ENCODE data around the gene SF3A2. TPM values are rescaled to one million over a fixed set of nuclear protein-coding genes. Genes with fewer than 3 reads are reported as not detected.

The SF3A2 gene, protein sequence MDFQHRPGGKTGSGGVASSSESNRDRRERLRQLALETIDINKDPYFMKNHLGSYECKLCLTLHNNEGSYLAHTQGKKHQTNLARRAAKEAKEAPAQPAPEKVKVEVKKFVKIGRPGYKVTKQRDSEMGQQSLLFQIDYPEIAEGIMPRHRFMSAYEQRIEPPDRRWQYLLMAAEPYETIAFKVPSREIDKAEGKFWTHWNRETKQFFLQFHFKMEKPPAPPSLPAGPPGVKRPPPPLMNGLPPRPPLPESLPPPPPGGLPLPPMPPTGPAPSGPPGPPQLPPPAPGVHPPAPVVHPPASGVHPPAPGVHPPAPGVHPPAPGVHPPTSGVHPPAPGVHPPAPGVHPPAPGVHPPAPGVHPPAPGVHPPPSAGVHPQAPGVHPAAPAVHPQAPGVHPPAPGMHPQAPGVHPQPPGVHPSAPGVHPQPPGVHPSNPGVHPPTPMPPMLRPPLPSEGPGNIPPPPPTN
- 70.5 to 76.5 TPM (median 73.0 TPM) in 5 replicates for total RNA-seq (2022; extraction: Qiagen RNA extraction)

GRCh38 chr19:2236314-2237050 lies at the start of gene SF3A2, which contains the start of gene PLEKHJ1:
SF3A2 (plus strand) TSS chr19:2236824; CDS start chr19:2243419, 6,595 bp downstream.
PLEKHJ1 (minus strand) TSS chr19:2236329; CDS start chr19:2236248, 81 bp downstream.

DNA sequence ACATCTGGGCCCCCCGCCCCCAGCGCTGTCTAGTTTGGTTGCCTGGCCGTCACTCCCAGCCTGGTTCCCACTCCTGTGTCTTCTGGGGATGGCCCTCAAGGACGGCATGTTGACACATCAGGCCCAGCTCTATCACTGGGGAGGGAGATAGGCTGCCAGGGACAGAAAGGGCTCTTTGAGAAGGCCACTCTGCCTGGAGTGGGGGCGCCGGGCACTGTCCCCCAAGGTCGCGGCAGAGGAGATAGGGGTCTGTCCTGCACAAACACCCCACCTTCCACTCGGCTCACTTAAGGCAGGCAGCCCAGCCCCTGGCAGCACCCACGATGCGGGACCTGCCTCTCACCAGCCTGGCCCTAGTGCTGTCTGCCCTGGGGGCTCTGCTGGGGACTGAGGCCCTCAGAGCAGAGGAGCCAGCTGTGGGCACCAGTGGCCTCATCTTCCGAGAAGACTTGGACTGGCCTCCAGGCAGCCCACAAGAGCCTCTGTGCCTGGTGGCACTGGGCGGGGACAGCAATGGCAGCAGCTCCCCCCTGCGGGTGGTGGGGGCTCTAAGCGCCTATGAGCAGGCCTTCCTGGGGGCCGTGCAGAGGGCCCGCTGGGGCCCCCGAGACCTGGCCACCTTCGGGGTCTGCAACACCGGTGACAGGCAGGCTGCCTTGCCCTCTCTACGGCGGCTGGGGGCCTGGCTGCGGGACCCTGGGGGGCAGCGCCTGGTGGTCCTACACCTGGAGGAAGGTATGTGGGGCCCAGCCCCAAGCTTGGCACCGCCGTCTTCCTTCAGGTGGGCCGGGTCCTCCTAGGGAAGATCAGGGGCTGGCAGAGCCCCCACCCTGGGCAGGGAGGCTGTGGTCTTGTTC lies 12.6 kb downstream of the SF3A2 start, which contains the start of gene AMH:
TSS of gene AMH (plus strand) at position 314 of the 857 bp plus-strand sequence. CDS start at position 324, 10 bp downstream.

GRCh38 chr19:2255982-2256685 lies 19.5 kb downstream of the SF3A2 start, which contains the start of gene JSRP1:
JSRP1 (minus strand) TSS chr19:2256417; CDS start chr19:2255314, 1,103 bp downstream.

DNA sequence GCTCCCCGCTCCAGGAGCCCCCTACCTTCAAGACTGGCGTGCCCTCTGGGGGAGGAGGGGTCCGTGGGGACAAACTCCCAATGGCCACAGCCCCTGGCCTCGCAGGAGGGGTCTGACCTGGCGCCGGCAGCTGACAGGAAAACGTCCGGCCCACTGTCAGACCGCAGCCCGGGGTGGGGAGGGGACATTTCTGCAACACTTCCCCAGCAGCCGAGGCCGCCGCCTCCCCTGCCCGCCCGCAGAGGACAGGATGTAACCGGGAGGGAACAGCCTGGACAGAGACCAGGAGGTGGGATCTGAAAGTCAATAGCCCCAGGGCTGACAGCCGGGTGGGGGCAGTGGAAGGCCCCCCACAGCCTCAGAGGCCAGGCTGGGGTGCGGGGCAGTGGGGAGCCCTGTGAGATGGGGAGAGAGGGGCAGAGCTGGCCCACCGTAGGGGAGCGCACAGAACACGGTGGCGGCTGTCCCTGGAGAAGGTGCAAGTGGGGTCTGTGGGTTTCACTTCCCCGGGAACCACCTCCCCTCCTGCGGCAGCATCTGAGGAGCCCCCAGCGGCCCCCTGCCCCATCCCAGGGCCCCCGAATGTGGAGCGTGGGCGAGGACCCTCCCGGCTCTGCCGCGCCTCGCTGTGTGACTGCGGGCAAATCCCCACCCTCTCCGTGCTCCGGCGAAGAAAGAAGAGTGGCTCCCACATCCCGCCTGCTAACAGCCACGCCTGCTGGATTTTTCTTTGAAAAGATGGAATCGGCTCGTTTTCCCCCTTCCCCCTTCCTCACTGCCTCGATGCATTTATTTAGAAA lies 45.6 kb downstream of the SF3A2 start, which contains the start of gene PEAK3:
TSS of gene PEAK3 (minus strand) at position 114 of the 800 bp plus-strand sequence. CDS start 1,244 bp downstream, outside the sequence.

Other genes with a start within 250 kb of the SF3A2 start
- 34.0 to 49.1 TPM (median 45.1 TPM) in 5 replicates for gene BTBD2, start 221.1 kb upstream of the SF3A2 start, total RNA-seq (2022; extraction: Qiagen RNA extraction)
- gene MKNK2, start 185.6 kb upstream of the SF3A2 start, total RNA-seq (2022; extraction: Qiagen RNA extraction), result 45.9 to 79.0 TPM (median 71.3 TPM) in 5 replicates
- gene MOB3A, start 140.5 kb upstream of the SF3A2 start, total RNA-seq (2022; extraction: Qiagen RNA extraction), result 13.3 to 15.2 TPM (median 14.0 TPM) in 5 replicates
- 0.41 to 0.98 TPM (median 0.79 TPM) in 5 replicates for gene IZUMO4, start 139.9 kb upstream of the SF3A2 start, total RNA-seq (2022; extraction: Qiagen RNA extraction)
- 72.8 to 81.4 TPM (median 78.3 TPM) in 5 replicates for gene AP3D1, start 85.3 kb upstream of the SF3A2 start, total RNA-seq (2022; extraction: Qiagen RNA extraction)
- 9.7 to 16.1 TPM (median 14.6 TPM) in 5 replicates for gene DOT1L, start 72.9 kb upstream of the SF3A2 start, total RNA-seq (2022; extraction: Qiagen RNA extraction)
- gene PLEKHJ1, start 495 bp upstream of the SF3A2 start, total RNA-seq (2022; extraction: Qiagen RNA extraction), result 41.4 to 62.2 TPM (median 59.5 TPM) in 5 replicates
- gene AMH, start 12.5 kb downstream of the SF3A2 start, total RNA-seq (2022; extraction: Qiagen RNA extraction), result 4.6 to 18.6 TPM (median 14.0 TPM) in 5 replicates
- 0.64 to 0.87 TPM (median 0.82 TPM) in 5 replicates for gene JSRP1, start 19.6 kb downstream of the SF3A2 start, total RNA-seq (2022; extraction: Qiagen RNA extraction)
- gene PEAK3, start 45.4 kb downstream of the SF3A2 start, total RNA-seq (2022; extraction: Qiagen RNA extraction), result 0.17 to 0.39 TPM (median 0.28 TPM) in 5 replicates
- gene LINGO3, start 71.3 kb downstream of the SF3A2 start, total RNA-seq (2022; extraction: Qiagen RNA extraction), result 0.04 to 0.06 TPM (median 0.05 TPM) in 5 replicates
- gene LSM7, start 91.8 kb downstream of the SF3A2 start, total RNA-seq (2022; extraction: Qiagen RNA extraction), result 121 to 155 TPM (median 151 TPM) in 5 replicates
- gene SPPL2B, start 91.9 kb downstream of the SF3A2 start, total RNA-seq (2022; extraction: Qiagen RNA extraction), result 13.9 to 24.1 TPM (median 19.9 TPM) in 5 replicates
- 0.16 TPM in 1 of 5 replicates, not detected in the others for gene TMPRSS9, start 123.4 kb downstream of the SF3A2 start, total RNA-seq (2022; extraction: Qiagen RNA extraction)
- 48.6 to 139 TPM (median 122 TPM) in 5 replicates for gene TIMM13, start 190.8 kb downstream of the SF3A2 start, total RNA-seq (2022; extraction: Qiagen RNA extraction)
- gene LMNB2, start 220.1 kb downstream of the SF3A2 start, total RNA-seq (2022; extraction: Qiagen RNA extraction), result 65.5 to 84.6 TPM (median 76.3 TPM) in 5 replicates
- gene GADD45B, start 239.3 kb downstream of the SF3A2 start, total RNA-seq (2022; extraction: Qiagen RNA extraction), result 97.0 to 127 TPM (median 119 TPM) in 5 replicates

Data from A549 treated with AZD2906 at 1 μM for 4 hours (cell line).